Neutrophil (primary cell): Measurements from ENCODE around the gene RBM39.
"Not testable (repeated sequence)": the region's sequence is repeated elsewhere in the genome, so short reads cannot be mapped to it uniquely, and the experiment has no call there.

Source experiments
- H3K27ac ChIP-seq: fragments of 200-600 bp; sonication (generic); 2 replicates; pipeline ENCODE4 v1.5.1; 2016; ENCODE audit warnings: mild to moderate bottlenecking, moderate library complexity
- H3K27me3 ChIP-seq: fragments of 200-600 bp; sonication (generic); 2 replicates; pipeline ENCODE4 v1.6.0; 2016; ENCODE audit warnings: mild to moderate bottlenecking
- H3K36me3 ChIP-seq: fragments of 200-600 bp; sonication (generic); 2 replicates; pipeline ENCODE4 v1.5.1; 2017
- H3K4me1 ChIP-seq, 2 experiments: fragments of 200-600 bp in 1 of 2; sonication (generic) in 1 of 2; 1 replicate in 1 of 2; 2 replicates in 1 of 2; pipeline versions ENCODE4 v1.5.1 to v1.6.1; 2013 to 2016; ENCODE audit warnings: low read depth in 1 of 2, low read length in 1 of 2, mild to moderate bottlenecking in 1 of 2, moderate library complexity in 1 of 2; ENCODE audit not compliant: control insufficient read depth in 1 of 2, insufficient read depth in 1 of 2
- H3K4me3 ChIP-seq, 2 experiments: fragments of 200-600 bp in 1 of 2; sonication (generic) in 1 of 2; 1 replicate in 1 of 2; 2 replicates in 1 of 2; pipeline ENCODE4 v1.5.1; 2013 to 2016; ENCODE audit warnings: low read depth in 1 of 2, low read length in 1 of 2, mild to moderate bottlenecking in 1 of 2, moderate library complexity in 1 of 2
- H3K9me3 ChIP-seq: fragments of 200-600 bp; sonication (generic); 2 replicates; pipeline ENCODE4 v1.5.1; 2016
- TF ChIP-seq, protein P1 (sequence below): fragments of 200-600 bp; sonication (generic); IDR thresholded peaks from 2 replicates; pipeline ENCODE4 v1.5.1; 2016; ENCODE audit warnings: antibody characterized with exemption

RBM39 gene

GRCh38 chr20:35711588-35712209, 30.4 kb downstream of the RBM39 start:
- Histone ChIP-seq H3K4me1 (no peaks in the 10 kb centered on the region), H3K4me3 (no peak overlapping the region), H3K27me3 (no peaks in the 10 kb centered on the region), H3K27ac (no peak overlapping the region), H3K9me3 (peaks cover 4% of the 10 kb centered on the region), H3K36me3 (peaks cover 98% of the 10 kb centered on the region)
- TF ChIP-seq, protein P1, sequence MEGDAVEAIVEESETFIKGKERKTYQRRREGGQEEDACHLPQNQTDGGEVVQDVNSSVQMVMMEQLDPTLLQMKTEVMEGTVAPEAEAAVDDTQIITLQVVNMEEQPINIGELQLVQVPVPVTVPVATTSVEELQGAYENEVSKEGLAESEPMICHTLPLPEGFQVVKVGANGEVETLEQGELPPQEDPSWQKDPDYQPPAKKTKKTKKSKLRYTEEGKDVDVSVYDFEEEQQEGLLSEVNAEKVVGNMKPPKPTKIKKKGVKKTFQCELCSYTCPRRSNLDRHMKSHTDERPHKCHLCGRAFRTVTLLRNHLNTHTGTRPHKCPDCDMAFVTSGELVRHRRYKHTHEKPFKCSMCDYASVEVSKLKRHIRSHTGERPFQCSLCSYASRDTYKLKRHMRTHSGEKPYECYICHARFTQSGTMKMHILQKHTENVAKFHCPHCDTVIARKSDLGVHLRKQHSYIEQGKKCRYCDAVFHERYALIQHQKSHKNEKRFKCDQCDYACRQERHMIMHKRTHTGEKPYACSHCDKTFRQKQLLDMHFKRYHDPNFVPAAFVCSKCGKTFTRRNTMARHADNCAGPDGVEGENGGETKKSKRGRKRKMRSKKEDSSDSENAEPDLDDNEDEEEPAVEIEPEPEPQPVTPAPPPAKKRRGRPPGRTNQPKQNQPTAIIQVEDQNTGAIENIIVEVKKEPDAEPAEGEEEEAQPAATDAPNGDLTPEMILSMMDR, result no peak

- Histone ChIP-seq H3K9me3 (peaks cover 4% of the 10 kb centered on the region), H3K4me3 (no peak overlapping the region), H3K4me1 (no peaks in the 10 kb centered on the region), H3K27ac (no peak overlapping the region), H3K36me3 (peaks cover 98% of the 10 kb centered on the region), H3K27me3 (no peaks in the 10 kb centered on the region)
- TF ChIP-seq, protein P1, result no peak
These were observed 31.0 kb downstream of the RBM39 start for GRCh38 chr20:35710884-35711587.

DNA sequence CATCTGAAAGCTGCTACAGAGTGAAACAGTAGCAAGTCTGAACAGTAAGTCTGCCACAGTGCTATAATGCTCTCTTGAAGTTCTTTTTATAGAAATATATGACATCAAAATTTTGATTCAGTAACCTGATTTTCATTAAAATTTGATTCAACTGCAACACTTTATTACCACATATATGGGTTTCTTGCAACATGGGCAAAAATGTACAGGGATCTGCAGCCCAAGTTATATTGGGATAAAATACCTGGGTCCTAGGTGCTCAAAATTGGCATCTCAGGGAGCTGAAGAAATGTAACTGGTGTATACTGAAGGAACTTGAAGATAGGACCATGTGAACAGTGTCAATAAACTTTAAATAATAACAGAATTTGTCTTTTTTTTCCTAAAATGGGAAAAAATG, 32.0 kb downstream of the RBM39 start:
- Histone ChIP-seq H3K9me3 (no peaks in the 10 kb centered on the region), H3K4me1 (no peaks in the 10 kb centered on the region), H3K27me3 (no peaks in the 10 kb centered on the region), H3K27ac (no peak overlapping the region), H3K36me3 (peaks cover 98% of the 10 kb centered on the region), H3K4me3 (no peak overlapping the region)
- TF ChIP-seq, protein P1, result no peak

DNA sequence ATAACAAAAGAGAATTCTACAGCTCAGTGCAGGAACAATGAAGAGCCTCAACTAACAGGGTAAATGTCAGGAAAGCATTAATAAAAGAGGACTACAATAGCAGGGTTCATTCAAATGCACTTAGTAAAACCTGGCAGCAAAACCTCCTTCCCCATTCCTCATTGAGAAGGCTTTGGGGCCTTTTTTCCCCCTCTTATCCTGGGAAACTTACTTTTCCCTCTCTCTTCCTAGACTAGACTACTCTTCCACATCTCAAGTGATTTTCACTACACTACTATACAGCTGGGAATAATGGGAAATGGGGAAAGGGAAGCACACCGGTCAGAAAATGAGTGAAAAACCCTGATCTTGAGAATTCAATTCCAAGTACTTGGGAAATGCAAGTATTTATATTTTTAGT, 32.8 kb downstream of the RBM39 start:
- no peaks in the 10 kb centered on the region for H3K27me3 ChIP-seq
- no peak overlapping the region for H3K27ac ChIP-seq
- peaks cover 98% of the 10 kb centered on the region for H3K36me3 ChIP-seq
- no peaks in the 10 kb centered on the region for H3K4me1 ChIP-seq
- TF ChIP-seq, protein P1, result no peak
- no peaks in the 10 kb centered on the region for H3K9me3 ChIP-seq
- no peak overlapping the region for H3K4me3 ChIP-seq

GRCh38 chr20:35708502-35708901, 33.6 kb downstream of the RBM39 start:
- TF ChIP-seq, protein P1, result no peak
- no peaks in the 10 kb centered on the region for H3K4me1 ChIP-seq
- no peaks in the 10 kb centered on the region for H3K27me3 ChIP-seq
- H3K27ac ChIP-seq, result no peak overlapping the region
- no peaks in the 10 kb centered on the region for H3K9me3 ChIP-seq
- H3K4me3 ChIP-seq, result no peak overlapping the region
- peaks cover 98% of the 10 kb centered on the region for H3K36me3 ChIP-seq

DNA sequence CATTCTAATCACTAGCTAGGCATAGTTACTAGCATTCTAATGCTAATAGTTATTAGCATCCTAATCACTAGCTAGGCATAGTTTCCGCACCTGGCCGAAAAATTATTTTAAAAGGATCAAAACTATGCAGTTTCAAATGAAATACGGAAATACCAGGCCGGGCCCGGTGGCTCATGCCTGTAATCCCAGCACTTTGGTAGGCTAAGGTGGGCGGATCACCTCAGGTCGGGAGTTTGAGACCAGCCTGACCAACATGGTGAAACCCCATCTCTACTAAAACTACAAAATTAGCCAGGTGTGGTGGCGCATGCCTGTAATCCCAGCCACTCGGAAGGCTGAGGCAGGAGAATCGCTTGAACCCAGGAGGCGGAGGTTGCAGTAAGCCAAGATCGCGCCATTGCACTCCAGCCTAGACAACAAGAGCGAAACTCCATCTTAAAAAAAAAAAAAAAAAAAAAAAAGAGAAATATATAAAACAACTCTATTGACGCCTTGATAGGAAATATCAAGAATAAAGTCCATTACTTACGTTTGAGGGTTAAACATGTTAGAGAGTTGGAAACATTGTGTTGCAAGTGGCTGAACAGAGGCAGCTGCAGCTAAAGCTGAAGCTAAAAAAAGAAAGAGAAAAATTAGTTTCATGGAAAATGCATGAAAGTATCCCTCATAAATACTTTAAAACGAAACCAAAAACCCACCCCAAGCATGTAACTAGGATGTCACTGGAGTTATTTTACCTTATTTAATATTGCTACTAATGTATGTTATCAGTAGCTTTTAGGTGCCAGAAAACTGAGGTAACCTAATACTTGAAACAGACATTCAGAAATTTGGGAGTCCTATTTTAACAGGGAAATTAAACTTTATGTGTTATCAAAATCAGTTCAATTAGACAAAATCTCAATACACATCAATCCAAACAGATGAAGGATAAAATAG, 35.2 kb downstream of the RBM39 start:
- H3K4me3 ChIP-seq, H3K27me3 ChIP-seq, H3K9me3 ChIP-seq, H3K27ac ChIP-seq, H3K4me1 ChIP-seq: not testable (repeated sequence)
- peaks cover 98% of the 10 kb centered on the region for H3K36me3 ChIP-seq

- H3K27me3 ChIP-seq, H3K27ac ChIP-seq, H3K4me3 ChIP-seq, H3K4me1 ChIP-seq, H3K9me3 ChIP-seq: not testable (repeated sequence)
- peaks cover 98% of the 10 kb centered on the region for H3K36me3 ChIP-seq
These were observed 36.2 kb downstream of the RBM39 start for GRCh38 chr20:35705894-35706293.
